GM23338 (cell line): Measurements from ENCODE around the gene PLD2.

Experiments
- CREB1 ChIP-seq: fragments of 250-450 bp; sonication (Bioruptor Pico); IDR thresholded peaks from 2 replicates; pipeline ENCODE4 v1.5.0; 2020; ENCODE audit warnings: low read depth, mild to moderate bottlenecking, moderate library complexity
- EZH2 ChIP-seq: fragments of 200-600 bp; sonication (generic); IDR thresholded peaks from one replicate; pipeline ENCODE4 v1.8.0; 2017; ENCODE audit warnings: antibody characterized with exemption, mild to moderate bottlenecking, low read depth; ENCODE audit not compliant: unreplicated experiment
- EZH2phosphoT487 ChIP-seq: fragments of 200-600 bp; sonication (generic); IDR thresholded peaks from one replicate; pipeline ENCODE4 v1.8.1; 2018; ENCODE audit warnings: antibody characterized with exemption; ENCODE audit not compliant: unreplicated experiment
- JUNB ChIP-seq: IDR thresholded peaks from one replicate; pipeline ENCODE4 v1.6.1; 2016; ENCODE audit warnings: antibody characterized with exemption; ENCODE audit not compliant: unreplicated experiment
- NANOG ChIP-seq: IDR thresholded peaks from 2 replicates; pipeline ENCODE4 v1.6.1; 2016; ENCODE audit warnings: antibody characterized with exemption, borderline replicate concordance
- POLR2AphosphoS5 ChIP-seq: IDR thresholded peaks from 2 replicates; pipeline ENCODE4 v1.6.1; 2016; ENCODE audit warnings: antibody characterized with exemption, low read depth
- STAT1 ChIP-seq: IDR thresholded peaks from one replicate; pipeline ENCODE4 v1.6.1; 2016; ENCODE audit warnings: antibody characterized with exemption; ENCODE audit not compliant: unreplicated experiment
- ZNF114 ChIP-seq: fragments of 250-450 bp; sonication (Bioruptor Pico); IDR thresholded peaks from 2 replicates; pipeline ENCODE4 v1.5.0; 2020; ENCODE audit warnings: mild to moderate bottlenecking, moderate library complexity
- ZNF331 ChIP-seq: fragments of 250-450 bp; sonication (Bioruptor Pico); IDR thresholded peaks from 2 replicates; pipeline ENCODE4 v1.5.0; 2020; ENCODE audit warnings: low read depth, mild to moderate bottlenecking, moderate library complexity
- TF ChIP-seq, protein P1 (sequence below), 2 experiments: fragments of 200-600 bp in 1 of 2; sonication (generic) in 1 of 2; conservative IDR thresholded peaks; 2 replicates each; pipeline versions ENCODE4 v1.5.1 to v1.6.1; 2016 to 2017; ENCODE audit warnings: antibody characterized with exemption in 2 of 2, low read depth in 2 of 2, mild to moderate bottlenecking in 2 of 2, moderate library complexity in 1 of 2
- TF ChIP-seq, protein P2 (sequence below): IDR thresholded peaks from one replicate; pipeline ENCODE4 v1.6.1; 2018; ENCODE audit warnings: antibody characterized with exemption; ENCODE audit not compliant: unreplicated experiment
- TF ChIP-seq, protein P3 (sequence below): IDR thresholded peaks from 2 replicates; pipeline ENCODE4 v1.6.1; 2016; ENCODE audit warnings: antibody characterized with exemption

DNA sequence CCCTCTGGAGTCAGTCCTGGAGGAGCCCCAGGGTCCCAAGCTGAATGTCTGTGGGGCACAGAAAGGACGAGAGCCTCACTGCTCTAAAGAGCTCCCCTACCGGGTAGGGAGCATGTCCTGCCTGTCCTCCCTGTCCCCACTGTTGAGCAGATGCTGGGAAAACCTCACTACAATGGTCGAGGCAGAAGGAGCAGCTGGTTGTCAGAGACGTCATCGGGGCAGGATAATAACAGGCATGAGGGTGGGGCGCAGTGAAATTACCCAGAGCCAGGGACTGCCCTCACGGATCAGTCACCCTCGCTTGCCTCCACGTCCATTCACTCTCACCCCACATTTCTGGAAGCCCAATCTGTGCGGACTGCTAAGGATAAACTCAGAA lies 34.7 kb upstream of the PLD2 start:
- TF ChIP-seq, protein P1, sequence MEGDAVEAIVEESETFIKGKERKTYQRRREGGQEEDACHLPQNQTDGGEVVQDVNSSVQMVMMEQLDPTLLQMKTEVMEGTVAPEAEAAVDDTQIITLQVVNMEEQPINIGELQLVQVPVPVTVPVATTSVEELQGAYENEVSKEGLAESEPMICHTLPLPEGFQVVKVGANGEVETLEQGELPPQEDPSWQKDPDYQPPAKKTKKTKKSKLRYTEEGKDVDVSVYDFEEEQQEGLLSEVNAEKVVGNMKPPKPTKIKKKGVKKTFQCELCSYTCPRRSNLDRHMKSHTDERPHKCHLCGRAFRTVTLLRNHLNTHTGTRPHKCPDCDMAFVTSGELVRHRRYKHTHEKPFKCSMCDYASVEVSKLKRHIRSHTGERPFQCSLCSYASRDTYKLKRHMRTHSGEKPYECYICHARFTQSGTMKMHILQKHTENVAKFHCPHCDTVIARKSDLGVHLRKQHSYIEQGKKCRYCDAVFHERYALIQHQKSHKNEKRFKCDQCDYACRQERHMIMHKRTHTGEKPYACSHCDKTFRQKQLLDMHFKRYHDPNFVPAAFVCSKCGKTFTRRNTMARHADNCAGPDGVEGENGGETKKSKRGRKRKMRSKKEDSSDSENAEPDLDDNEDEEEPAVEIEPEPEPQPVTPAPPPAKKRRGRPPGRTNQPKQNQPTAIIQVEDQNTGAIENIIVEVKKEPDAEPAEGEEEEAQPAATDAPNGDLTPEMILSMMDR (conservative IDR thresholded peaks at IDR 0.05; ENCODE audit: low read depth in 2 of 2): no peak
- TF ChIP-seq EZH2 (no peak), EZH2phosphoT487 (no peak), NANOG (no peak), POLR2AphosphoS5 (no peak), STAT1 (no peak), ZNF331 (CRISPR knock-in tag) (no peak), ZNF114 (CRISPR knock-in tag) (no peak), JUNB (no peak), CREB1 (CRISPR knock-in tag) (no peak)
- TF ChIP-seq, protein P2, sequence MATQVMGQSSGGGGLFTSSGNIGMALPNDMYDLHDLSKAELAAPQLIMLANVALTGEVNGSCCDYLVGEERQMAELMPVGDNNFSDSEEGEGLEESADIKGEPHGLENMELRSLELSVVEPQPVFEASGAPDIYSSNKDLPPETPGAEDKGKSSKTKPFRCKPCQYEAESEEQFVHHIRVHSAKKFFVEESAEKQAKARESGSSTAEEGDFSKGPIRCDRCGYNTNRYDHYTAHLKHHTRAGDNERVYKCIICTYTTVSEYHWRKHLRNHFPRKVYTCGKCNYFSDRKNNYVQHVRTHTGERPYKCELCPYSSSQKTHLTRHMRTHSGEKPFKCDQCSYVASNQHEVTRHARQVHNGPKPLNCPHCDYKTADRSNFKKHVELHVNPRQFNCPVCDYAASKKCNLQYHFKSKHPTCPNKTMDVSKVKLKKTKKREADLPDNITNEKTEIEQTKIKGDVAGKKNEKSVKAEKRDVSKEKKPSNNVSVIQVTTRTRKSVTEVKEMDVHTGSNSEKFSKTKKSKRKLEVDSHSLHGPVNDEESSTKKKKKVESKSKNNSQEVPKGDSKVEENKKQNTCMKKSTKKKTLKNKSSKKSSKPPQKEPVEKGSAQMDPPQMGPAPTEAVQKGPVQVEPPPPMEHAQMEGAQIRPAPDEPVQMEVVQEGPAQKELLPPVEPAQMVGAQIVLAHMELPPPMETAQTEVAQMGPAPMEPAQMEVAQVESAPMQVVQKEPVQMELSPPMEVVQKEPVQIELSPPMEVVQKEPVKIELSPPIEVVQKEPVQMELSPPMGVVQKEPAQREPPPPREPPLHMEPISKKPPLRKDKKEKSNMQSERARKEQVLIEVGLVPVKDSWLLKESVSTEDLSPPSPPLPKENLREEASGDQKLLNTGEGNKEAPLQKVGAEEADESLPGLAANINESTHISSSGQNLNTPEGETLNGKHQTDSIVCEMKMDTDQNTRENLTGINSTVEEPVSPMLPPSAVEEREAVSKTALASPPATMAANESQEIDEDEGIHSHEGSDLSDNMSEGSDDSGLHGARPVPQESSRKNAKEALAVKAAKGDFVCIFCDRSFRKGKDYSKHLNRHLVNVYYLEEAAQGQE: no peak
- TF ChIP-seq, protein P3, sequence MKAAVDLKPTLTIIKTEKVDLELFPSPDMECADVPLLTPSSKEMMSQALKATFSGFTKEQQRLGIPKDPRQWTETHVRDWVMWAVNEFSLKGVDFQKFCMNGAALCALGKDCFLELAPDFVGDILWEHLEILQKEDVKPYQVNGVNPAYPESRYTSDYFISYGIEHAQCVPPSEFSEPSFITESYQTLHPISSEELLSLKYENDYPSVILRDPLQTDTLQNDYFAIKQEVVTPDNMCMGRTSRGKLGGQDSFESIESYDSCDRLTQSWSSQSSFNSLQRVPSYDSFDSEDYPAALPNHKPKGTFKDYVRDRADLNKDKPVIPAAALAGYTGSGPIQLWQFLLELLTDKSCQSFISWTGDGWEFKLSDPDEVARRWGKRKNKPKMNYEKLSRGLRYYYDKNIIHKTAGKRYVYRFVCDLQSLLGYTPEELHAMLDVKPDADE: no peak
